HG02642 (cell line): ENCODE measurements around the gene ATP8A2.
"Not testable (repeated sequence)": the region's sequence is repeated elsewhere in the genome, so short reads cannot be mapped to it uniquely, and the experiment has no call there.

Experiments used
- ATAC-seq: cut with Tn5 transposase; IDR thresholded peaks from one replicate; pipeline ENCODE4 v1.9.1; 2021; ENCODE audit warnings: mild to moderate bottlenecking; ENCODE audit not compliant: unreplicated experiment, poor library complexity

Gene ATP8A2

DNA sequence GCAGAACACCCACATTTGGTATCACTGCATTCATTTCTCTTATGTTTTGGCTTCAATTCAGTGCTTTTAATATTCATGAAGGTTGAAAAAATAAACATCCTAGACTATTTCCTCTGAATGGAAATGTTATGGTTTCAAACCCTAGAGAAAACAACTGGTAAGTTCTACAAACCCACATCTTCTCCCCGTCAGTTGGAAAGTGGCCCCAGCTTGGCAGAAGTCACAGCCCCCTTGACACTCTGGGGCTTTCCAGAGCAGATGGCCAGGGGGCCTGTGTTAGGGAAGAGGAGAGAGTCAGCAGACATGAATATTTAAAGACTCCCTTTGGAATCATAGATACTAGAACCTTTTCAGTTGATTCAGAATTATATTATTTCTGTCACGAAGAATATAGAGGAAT is 556.2 kb downstream of the ATP8A2 start:
- ATAC-seq = no peak

DNA sequence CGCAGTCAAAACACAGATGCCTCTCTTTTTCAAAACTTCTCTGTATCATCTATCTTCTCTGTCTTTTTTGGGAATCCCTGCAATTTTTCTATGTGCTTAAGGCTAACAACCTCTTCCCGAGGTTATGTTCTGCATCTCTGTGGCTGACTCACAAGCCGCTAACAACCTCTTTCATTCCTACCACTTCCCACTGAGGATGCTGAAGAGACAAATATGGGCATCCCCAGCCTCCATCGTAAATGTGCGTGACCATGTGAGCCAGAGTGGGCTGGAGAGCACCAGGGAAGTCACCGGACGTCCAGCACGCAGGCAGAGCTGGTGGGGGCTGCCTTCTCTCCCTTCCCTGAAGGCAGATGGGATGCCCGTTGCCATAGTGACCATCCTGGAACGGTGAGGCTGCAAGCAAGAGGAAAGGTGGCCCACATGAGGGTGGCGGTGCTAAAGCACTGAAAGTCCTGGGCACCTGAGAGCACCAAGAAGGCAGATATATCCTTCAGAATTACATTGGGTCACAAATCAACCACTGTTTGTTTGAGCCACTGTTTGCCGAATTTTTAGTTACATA is 557.2 kb downstream of the ATP8A2 start:
- no peak for ATAC-seq

DNA sequence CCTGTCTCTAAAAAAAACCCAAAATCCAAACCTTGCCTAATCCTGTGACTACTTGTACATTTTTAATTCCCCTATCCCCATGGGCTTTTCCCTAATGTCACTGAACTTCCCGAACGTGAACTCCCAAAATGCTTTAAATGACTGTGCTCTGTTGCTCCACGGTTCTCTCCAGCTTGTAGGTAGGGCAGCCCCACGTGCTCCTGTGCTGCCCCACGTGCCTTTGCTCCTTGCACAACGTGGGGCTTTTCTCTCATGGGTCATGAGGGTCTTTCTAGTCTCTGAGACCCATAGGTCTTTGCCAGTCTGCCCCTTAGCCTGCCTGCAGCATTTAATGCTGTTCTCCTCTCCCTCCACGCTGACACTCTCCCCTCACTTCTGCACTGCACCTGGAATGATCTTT is 558.0 kb downstream of the ATP8A2 start:
- ATAC-seq = no peak

DNA sequence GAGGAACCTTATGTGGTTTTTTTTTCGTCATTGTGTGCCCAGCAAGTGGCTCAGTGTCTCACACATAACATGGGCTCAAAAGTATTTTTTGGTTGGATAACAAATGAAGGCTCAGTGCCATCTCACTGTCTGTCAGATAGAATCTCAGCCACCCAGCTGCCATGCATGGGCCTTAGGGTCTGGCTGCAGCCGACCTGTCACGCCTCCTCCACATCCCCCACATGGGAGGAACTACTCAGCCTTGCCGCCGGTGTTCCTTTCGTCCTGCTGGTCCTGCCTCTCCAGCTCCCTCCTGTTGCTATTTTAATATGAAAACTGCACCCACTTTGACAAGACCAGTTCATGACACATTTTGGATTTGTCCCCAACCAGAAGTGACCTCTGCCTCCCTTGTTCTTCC is 558.9 kb downstream of the ATP8A2 start:
- no peak for ATAC-seq

DNA sequence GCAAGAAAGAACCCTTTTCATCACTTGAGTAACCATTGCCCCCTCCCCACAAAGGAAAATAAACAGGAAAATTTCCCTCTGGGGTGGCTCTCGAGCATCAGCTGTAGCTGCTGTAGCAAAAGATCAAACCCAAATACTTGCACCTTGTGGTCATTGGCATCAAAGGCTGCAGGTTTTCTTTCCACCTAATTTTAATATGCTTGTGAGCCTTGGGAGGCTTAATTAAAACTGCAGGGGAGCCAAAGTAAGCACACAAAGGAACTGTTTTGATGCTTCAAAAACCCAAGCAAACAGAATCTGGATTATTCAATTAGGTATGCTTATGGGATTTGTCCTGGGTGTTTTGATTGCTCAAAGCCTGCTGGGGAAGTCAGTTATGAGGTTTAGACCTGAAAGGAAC is 560.6 kb downstream of the ATP8A2 start:
- ATAC-seq = no peak

DNA sequence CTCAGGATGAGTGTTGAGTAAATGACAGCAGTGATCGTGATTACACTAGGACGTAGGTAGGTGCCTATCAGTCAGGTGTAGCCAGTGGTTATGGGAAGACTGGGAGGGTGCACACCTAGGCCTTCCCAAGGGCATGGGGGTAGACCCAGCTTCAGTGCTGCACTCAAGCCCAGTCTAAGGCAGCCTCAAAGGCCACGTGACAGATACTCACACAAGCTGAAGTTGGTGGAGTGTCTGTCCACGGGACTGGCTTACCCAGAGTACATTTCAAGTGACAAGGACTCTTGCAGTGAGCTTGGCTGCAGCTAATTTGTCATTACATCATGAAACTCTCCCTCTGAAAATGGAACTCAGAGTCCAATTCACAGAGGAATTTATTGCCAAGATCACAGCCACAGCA is 561.7 kb downstream of the ATP8A2 start:
- ATAC-seq = no peak

DNA sequence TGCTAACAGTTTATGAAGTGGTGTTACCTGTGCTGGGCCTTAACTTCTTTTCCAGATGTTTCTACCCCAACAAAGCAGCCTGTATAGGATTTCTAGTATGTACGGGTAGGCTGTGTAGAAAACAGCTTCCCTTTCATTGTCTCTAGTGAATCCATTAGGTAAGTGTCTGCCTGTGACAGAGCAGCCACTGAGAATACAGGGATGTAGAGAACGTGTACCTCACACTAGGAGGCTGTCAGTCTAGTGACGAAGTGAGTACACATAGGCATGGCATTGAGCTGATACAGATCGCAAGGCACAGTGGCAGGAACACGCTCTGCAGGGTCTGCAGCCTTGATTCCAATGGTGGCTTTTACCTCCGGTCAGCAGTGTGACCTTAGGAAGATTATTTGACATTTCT is 562.4 kb downstream of the ATP8A2 start:
- no peak for ATAC-seq

DNA sequence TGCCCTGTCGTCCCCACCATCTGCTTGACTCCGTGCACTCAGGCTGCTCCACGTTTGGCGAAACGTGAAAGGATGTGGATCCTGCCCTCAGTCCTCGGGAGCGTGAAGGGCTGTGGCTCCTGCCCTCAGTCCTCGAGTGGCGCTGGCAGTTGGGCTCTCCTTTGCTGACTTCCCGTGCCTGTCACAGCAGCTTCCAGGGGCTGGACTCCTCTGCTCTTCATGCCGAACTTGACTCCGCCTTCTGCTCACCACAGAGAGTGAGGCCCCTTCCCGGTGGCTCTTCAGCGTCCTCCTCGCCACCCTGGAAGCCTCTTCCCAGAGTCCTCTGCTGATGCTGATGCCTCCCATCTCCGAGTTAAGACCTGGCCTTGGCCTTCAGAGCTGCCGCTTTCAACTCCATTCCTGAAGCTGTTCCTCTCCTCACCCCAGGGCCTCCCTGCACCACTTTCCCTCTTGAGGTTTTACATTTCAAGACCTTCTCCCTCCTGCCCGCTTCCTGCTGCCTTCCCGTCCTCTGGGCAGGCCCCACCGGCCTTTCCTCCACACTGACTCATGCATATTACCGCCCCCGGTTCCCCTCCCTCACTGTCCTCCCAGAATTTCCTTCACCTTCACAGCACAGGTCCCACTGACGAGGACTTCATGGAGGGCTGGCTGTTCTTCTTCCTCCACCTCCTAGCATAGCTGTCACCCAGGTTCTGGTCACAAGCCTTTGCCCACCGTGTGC is 568.4 kb downstream of the ATP8A2 start:
- ATAC-seq = no peak

DNA sequence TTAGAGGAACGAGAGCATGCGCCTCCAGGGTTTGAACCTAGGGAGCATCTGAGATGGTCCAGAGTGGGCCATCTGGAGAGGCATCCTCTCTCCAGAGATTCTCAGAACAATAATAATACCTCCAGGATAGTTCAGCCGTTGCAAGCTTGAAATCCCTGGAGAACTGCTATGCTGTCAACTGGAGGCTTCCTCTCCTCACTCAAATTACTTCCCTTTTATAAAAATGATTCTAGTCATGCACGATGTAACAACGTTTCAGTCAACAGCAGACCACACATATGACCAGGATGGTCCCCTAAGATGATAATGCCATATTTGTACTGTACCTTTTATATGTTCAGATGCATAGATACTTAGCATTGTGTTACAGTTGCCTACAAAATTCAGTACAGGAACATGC is 571.3 kb downstream of the ATP8A2 start:
- ATAC-seq = no peak

DNA sequence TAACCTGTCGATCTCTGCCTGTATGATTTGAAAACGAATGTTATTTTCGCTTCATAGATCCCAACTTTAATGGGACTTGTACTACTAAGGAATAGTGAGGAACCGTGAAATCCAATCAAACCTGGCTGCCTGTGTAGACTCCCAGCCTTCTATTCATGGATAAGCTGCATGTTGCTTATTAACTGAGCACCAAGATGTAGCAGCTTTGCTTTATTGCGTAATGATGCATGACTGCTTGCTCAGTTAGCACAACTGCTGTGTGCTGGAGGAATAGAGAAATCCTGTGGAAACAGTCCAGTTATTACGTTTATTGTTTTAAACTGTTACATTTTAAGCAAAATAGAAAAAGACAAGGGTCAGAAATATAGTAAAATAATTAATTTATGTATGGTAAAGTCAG is 571.9 kb downstream of the ATP8A2 start:
- no peak for ATAC-seq

DNA sequence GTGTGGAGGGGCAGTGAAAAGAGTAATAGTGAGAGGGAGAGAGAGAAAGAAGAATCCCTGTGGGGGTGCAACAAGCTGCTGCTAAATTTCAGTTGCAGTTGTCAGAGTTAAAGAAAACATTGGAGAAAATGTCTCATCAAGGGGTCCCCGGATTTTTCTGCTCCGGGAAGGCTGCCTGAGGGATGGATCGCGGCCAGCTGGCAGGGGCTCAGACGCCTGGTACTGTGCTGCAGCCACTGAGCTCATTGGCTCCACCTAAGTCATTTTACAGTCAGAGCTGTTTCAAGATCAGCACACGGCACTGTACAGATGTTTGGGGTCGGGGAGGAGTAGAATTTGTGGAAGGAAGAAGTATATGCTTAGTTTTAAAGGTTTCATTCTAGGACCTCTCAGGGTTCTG is 573.8 kb downstream of the ATP8A2 start:
- no peak for ATAC-seq

DNA sequence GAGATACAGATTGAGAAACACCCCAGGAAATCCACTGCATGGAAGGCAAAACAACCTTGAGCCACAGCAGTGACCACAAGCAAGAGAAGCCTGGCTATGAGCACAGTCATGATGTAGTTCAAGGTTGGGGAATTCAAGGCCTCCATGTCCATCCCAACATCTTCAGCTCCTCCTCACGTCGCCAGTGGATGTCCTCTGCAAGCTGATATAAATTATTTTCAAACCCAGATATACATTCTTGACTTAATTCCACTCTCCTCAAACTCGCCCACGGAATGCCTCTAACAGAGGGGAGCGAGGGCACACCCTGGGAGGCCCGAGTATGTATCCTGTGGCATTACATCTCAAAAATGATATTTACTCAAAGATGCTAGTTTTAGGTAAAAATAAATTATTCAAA is 574.5 kb downstream of the ATP8A2 start:
- ATAC-seq = no peak

DNA sequence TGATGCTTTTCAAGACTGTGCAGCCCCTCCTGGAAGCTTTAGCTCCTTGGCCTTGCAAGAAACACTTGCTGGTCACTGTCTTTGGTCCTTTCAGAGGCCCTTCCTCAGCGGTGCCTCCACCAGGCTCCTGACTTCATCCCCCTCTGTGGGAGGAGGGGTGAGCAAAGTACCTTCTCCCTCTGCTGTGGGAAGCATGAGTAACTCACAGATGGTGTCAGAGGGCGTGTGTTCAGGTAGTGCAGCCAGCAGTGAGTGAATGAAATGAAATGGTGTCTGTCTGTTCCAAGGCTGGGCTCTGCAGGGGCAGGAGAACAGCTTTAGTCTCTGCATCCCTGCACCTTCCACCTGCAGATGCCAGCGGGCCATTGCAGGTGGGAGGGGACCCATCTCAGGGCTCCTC is 577.1 kb downstream of the ATP8A2 start:
- no peak for ATAC-seq

DNA sequence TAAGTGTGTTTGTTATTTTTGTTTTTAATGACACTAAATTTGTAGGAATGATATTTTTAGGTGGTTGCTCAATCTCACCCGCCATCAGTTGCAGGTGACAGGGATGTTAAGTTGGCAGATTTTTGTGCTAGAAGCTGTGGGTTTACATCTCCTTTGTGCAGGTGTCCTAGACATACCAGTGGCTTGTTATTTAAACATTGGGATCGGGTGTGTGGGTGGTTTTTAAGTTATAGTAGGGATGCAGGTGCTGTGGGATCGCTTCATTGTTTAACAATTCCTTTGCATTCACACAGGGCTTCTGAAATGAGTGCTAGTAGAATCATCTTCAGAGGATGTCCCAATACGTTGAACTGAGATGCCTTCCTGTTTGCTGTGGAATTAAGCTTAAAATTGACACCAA is 580.1 kb downstream of the ATP8A2 start:
- ATAC-seq = no peak

DNA sequence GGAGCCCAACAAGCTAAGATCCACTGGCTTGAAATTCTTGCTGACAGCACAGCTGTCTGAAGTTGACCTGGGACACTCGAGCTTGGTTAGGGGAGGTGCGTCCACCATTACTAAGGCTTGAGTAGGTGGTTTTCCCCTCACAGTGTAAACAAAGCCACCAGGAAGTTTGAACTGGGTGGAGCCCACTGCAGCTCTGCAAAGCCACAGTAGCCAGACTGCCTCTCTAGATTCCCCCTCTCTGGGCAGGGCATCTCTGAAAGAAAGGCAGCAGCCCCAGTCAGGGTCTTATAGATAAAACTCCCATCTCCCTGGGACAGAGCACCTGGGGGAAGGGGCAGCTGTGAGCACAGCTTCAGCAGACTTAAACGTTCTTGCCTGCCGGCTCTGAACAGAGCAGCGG is 582.3 kb downstream of the ATP8A2 start:
- not testable (repeated sequence) for ATAC-seq

DNA sequence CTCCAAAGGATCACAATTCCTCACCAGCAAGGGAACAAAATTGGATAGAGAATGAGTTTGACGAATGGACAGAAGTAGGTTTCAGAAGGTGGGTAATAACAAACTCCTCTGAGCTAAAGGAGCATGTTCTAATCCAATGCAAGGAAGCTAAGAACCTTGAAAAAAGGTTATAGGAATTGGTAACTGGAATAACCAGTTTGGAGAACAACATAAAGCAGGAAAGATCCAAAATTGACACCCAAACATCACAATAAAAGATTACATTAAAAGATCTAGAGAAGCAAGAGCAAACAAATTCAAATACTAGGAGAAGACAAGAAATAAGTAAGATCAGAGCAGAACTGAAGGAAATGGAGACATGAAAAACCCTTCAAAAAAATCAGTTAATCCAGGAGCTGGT is 583.2 kb downstream of the ATP8A2 start:
- ATAC-seq = not testable (repeated sequence)

DNA sequence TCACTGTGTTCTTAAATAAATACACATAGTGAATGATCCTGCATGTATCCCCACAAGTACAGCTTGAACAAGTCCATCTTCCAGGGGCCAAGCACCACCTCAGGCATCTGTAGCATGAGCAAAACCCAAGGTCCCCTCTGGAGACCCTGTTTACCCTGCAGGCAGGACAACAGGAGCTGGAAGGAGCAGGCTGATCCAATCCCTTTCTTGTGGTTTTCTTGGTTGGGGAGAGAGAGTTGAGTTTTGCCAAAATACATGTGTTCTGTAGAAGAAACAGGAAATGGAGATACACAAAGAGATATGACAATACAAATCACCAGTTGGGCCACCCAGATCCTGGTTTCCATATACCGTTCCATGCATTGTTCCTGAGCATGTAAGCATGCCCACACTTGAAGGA is 587.2 kb downstream of the ATP8A2 start:
- no peak for ATAC-seq

DNA sequence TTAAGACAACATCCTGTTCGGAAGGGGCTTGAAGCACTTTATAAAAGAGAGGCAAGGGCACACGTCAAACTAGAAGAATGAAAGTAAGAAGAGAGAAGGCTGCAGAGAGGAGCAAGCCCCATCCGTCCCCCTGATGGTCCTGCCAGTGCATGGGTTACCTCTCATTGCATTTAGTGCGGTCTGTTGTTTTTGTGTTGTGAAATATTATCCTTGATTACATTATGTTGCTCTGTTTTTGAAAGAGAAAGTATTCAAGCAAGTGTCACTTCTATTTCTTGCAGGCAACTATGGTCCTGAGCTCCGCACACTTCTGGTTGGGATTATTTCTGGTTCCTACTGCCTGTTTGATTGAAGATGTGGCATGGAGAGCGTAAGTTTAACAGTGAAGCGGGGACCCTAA is 589.5 kb downstream of the ATP8A2 start:
- ATAC-seq = no peak

DNA sequence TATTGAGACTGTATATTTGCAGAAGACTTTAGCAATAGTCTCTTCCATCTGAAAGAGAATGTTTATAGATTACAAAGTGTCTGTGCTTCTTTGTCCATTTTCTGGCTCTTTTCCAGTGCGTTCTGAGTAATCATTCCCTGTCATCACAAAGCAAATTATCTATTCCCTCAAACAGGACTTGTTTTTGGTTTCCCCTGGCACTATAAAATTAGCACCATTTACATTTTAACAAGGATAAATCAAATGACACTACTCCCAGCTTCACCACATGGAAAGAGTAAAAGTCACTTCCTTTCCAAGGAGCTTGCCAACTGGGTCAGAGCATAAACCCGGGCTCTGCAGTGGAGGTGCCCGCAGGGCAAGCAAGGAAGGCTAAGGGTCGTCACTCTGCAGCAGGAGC is 591.9 kb downstream of the ATP8A2 start:
- no peak for ATAC-seq

DNA sequence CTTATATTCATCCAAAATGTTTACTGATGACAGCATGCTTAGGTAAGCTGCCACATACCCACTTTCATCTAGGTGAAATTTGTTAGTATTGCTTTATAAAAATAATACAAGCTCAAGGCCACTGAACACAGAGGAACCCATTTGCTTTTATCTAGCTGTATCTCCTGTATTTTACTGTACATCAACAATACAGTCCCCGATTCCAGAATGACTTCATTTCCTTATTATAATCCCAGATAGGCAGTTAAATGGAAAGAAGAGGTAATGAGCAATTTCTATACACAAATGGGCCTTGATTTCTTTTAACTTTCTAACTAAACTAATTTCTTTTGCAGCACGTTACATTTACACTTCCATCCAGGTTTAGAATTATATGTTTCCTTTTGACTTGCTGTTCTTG is 593.8 kb downstream of the ATP8A2 start:
- ATAC-seq = no peak

DNA sequence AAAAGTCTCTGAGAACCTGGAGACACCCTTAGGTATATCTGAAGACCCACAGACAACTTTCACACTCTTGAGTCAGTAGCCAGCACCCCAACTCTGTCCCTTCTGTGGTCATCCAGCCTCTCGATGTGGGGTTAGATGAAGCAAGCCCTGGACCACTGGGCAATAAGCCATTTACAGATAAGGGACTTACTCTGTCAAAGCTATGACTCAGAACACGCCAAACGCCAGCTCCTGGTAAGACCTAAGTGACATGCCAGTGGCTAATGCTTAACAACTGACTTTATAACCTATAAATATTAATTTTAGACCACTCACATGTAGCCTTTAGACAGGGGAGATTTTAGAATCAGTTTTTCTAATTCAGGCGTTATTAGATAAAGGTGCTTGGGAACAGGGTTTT is 594.3 kb downstream of the ATP8A2 start:
- no peak for ATAC-seq

DNA sequence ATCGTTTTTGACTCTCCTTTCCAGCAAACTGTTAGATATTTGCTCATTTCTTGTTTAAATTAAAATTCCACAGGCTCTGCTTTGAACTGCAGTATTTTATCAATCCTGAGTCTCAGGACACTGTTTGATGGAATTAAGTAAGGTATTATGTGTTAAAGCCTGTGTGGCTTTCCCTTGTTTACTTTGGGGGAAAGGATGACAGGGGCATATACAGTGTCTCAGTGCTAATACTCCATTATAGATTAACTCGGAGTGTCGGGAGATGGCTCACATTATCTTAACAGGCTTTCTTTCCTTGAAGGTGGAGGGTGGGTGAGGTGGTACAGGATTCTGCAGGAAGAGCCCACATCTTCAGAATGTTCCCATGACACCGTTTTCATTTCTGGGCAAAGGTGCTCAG is 595.4 kb downstream of the ATP8A2 start:
- ATAC-seq = no peak
